Amniotic stem cell (primary cell): ENCODE data around the gene PASD1.
"Not testable (repeated sequence)": the region's sequence is repeated elsewhere in the genome, so short reads cannot be mapped to it uniquely, and the experiment has no call there.

ENCODE experiments used
- DNase-seq: peaks from one replicate; lab custom pipeline; 2025; lab: John Stamatoyannopoulos, UW

PASD1 gene

DNA sequence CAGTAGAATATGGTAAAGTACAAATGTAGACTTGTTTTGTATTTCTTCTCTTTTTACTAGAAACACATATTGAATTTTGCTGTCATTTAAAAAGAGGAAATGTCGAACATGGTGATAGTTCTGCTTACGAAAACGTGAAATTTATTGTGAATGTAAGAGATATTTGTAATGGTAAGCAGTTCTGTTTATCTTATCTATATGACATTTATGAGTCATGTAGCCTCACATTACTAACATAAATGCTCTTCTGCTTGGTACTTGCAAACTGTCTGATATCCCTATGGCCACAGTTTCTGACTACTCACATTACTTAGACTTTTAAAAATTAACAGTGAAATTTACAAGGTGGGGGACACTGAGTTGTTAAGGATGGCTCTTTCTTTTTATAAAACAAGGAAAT, 57.9 kb downstream of the PASD1 start:
- DNase-seq, result no peak

DNA sequence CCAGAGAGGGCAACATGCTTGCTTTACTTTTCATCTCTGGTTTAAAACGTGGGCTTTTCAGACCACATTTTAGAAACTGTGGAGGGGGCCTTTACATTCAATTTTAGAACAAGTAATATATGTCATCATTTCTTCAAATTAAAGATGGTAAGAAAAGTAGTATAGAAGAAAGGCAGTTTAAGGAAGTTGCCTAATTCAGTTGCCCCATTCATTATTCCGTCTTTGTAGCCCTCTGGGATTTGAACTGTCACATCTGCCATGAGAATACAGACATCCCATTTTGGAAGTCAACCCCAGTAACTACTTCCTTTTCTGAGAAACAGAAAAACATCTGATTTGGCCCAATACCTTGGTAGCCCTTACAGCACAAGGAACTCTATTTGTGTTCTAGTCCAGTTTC, 61.2 kb downstream of the PASD1 start:
- no peak for DNase-seq

DNA sequence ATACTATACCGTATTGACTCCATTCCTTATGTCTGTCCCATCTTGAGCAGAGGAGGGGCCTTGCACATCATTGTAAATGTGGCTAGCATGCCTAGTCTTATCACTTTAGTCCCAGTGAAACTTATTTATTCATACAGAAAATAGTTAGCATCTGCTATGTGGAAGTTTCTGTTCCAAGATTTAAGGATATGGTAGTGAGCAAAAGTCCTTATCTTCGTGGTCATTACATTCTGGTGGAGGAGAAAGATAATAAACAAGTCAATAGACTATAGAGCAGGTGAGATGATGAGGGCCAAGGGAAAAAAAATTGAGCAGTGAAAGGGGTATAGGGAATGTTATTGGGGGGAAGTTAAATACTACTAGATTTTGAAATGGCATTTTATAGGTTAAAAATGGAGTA, 68.3 kb downstream of the PASD1 start:
- no peak for DNase-seq

DNA sequence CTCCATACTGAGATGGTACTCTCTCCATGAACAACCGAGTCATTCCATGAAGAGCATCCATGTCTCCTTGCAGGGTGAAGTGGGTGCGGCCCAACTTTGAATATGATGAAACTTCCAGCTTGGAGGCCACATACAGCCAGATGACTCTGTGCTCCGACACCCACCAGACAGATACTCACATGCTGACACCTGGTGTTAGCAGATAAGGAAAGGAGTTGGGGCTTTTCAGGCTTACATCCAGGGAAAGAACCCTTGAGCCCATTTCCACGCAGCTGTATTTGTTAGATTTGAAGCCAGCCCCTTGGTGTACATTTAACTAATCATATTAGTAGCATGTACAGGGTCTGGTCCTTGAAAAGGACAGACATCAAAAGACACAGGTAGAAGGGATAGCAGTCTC, 69.7 kb downstream of the PASD1 start:
- DNase-seq, result no peak

DNA sequence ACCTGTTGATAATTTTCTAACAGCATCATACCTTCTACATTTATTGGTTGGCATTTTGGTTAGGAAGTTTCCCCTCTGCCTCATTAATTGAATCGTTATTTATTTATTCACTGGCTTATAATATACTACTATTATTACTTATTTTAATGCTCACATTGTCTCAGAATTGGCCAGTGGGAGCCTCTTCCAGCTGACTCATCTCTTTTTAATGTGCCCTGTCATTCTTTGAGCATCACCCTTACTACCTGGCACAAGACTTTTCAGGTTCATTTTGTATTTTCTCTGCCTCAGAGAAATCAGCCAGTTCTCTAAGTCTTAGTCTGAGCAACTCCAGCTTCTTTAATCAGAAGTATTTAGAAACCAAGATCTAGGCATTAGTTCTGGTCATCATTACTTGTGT, 71.5 kb downstream of the PASD1 start:
- DNase-seq, result no peak

DNA sequence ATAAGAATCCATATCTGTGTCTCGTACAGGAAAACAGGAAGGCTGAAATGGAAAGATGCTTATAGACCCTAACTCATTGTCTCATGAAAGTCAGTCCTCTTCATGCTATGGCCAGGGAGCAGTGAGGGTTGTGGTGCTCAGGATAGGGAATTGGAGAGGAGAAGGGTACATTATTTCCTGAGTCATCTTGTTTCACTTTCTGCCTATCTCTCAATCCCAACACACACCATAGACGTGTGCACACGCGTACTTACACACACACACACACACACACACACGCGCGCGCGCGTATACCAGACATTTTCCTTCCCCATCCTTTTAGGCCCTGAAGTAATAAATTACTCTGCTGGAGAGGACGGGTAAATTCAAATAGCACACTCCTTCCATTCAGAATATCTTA, 78.1 kb downstream of the PASD1 start:
- DNase-seq, result no peak

DNA sequence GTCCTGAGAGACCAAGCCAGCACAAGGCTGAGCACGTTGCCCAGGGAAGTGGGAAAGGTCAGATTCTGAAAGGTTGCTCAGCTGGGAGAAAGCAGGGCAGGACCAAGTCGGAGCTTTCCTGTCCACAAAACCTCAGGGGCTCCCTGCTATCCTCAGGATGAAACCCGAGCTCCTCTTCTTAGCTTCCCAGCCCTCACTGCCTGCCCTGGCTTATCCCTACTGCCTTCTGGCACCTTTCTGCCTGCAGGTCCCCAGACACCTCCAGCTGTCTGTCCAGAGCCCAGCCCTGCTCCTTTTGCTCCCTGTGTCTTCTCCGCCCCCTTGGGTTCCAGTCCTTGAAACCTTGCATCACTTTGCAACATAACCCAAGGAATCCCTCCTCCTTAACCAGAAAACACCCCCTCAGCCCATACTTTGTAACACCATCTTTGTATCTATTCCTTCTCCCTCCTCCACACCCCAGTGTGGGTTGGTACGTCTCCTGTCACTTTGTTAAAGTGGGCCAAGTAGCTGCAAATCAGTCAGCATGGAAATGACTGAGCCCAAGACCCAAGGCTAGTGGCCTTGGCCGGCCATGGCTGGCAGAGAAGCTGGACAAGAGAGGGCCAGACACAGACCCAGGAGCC, 111.8 kb downstream of the PASD1 start:
- DNase-seq, result no peak

DNA sequence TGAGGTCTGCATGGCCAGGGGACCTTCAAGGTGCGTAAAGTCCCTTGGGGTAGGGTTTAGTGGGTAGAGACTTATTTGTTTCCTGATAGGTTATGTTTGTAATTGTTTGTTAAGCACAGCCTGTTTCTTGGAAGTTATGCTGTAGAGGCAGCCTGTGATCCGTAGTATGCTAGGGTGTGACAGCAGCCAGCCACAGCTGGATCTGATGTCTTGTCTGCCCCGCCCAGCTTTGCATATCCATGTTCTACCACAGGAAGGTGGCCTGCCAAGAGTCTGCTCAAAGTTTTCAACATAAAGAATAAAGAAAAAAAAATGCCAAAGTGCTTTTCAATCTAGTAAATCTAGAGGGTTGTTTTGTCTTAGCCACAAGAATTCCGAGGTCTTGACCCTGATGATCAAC, 112.7 kb downstream of the PASD1 start:
- no peak for DNase-seq

DNA sequence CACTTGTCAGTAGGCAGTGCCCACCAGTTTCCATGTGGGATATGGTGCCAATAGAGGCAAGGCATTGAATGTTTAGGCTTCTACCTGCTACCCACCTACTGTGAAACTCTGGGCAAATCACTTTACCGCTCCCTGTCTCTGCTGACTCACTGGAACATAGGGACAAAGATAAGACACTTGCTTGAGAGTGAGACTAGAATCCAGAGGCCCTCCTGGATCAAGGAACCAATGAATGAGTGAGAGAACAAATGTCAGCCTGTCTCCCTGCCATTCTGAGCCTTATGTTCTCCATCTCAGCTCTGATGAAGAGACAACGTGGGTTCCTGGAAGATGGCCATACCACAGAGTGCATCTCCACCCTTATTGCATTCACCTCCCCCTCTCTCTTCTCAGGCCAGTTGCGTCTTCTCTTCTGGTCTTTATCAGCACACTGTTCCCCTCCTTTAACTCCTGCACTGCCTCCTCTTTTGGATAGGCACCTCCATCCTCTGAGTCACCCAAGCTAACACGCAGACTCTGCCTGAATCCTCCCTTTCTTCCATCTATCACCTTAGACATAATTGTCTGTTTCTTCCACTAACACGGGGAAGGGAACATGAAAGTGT, 116.4 kb downstream of the PASD1 start:
- no peak for DNase-seq

DNA sequence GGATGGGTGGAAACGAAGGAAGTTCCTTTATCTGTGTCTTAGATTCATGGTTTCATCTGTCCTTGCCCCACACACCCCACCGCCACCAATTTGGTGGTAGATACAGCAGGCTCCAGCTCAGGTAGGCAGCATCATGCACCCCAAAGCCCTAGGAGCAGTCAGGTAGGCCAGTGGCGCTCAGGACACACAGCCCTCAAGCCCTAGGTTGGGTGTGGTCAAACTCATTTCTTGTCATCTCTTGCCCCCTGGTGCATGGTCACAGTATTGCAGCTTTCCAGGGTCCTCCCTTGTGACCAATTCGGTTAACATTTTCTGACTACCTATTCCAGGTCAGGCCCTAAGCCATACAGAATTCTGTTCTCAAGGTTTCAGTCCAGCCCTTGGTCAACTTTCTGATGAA, 117.3 kb downstream of the PASD1 start:
- no peak for DNase-seq

DNA sequence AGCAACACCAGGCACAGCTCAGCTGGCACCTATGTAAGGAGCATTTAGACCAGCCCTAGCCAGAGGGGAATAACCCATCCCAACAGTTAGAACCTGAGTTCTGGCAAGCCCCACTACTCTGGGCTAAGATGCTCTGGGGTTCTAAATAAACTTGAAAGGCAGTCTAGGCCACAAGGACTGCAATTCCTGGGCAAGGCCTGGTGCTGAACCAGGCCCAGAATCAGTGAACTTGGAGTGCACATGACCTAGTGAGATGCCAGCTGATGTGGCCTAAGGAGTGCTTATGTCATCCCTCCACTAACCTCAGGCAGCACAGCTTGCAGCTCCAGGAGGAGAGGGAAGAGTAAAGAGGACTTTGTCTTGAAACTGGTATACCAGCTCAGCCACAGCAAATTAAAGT, 124.2 kb downstream of the PASD1 start:
- DNase-seq, result no peak

DNA sequence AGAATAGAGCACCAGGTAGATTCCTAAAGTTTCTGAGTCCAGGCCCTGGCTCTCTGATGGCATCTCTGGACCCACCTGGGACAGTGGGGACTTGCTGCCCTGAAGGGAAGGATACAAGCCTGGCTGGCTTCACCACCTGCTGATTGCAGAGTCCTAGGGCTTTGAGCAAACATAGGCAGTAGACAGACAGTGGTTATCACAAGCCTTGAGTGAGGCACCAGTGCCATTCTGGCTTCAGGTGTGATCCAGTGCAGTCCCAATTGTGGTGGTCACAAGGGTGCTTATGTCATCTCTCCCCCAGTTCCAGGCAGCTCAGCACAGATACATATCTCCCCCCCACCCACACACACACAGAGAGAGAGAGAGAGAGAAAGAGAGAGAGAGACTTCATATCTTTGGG, 125.2 kb downstream of the PASD1 start:
- no peak for DNase-seq

DNA sequence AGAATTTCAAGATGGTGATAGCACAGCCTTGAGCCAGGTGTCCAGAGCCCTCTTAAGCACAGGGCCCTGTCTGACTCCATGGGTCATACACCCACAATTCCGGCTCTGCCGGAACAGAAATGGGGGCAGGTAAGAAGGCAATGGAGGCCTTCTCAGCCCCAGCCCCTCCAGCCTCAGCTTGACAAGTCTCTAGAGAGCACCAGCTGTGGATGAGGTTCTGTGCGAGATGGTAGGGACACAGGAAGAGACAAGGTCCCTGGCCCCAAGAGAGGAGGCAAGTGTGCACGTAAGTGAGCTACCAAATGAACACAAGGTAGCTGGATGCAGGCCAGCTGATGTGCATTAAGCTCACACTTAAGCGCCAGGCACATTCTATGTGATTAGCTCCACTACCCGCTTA, 129.3 kb downstream of the PASD1 start:
- DNase-seq, result no peak

DNA sequence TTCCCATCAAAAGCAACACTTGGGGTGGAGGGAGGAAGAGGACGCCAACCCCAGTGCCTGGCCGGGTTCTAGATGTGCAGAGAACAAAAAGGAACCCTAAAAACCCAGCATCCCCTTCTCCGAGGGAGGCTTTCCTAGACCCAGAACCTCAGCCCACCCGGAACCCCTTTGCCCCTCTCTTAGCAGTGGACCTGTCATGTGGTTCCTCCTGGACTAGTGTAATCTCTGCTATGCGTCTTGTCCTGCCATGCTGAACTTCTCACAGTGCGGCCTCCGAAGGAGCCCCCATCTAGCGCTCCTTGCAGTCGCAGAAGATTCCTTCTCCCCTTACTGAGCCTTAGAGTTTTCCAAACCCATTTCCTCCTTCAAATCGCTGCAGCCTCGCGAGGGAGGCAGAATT, 130.6 kb downstream of the PASD1 start:
- no peak for DNase-seq

DNA sequence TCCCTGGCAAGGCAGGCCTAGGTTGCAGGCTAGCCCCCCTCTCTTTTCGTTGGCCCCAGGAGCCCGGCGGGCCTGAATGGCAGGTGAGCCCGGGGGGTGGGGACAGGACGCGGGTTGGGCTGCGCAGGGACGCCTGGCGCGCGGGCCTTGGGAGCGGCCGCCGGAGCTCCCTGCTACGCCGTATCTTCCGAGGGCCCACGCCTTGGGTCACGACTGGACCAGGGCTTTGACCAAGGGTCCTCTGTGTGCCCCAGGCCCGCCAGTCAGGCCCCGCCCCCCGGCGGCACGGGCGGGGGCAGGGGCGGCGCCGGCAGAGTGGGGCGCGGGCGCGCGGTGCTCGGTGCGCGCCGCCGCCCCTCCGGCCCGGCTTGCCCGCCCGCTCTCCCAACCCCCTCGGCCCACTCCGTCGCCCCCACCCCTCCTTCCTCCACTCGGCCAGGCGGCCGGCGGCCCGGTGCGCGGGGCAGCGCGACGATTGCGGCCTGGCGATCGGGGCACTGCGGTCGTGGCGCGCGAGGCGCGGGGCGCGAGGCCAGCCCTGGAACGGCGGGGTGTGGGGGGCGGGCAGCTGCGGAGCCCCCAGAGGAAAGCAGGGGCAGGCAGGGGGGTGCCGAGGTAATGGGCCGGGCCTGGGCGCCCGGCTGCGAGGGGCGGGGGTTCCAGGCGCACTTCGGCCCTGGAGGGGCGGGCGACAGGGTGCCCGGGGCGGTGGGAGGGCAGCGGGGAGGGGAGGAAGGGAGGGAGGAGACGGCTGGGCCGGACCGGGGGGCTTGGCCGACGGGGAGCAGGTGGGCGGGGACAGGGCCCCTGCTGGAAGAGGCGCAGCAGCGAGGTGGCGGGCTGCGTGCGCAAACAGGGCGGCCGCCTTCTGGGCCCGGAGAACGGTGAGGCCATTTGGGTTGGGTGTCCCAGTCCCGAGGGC, 131.4 kb downstream of the PASD1 start, which contains the start of gene PRRG3:
PRRG3 (plus strand) TSS at position 798 of the 922 bp plus-strand sequence. CDS start 3,357 bp downstream, outside the sequence.
- no peak for DNase-seq

DNA sequence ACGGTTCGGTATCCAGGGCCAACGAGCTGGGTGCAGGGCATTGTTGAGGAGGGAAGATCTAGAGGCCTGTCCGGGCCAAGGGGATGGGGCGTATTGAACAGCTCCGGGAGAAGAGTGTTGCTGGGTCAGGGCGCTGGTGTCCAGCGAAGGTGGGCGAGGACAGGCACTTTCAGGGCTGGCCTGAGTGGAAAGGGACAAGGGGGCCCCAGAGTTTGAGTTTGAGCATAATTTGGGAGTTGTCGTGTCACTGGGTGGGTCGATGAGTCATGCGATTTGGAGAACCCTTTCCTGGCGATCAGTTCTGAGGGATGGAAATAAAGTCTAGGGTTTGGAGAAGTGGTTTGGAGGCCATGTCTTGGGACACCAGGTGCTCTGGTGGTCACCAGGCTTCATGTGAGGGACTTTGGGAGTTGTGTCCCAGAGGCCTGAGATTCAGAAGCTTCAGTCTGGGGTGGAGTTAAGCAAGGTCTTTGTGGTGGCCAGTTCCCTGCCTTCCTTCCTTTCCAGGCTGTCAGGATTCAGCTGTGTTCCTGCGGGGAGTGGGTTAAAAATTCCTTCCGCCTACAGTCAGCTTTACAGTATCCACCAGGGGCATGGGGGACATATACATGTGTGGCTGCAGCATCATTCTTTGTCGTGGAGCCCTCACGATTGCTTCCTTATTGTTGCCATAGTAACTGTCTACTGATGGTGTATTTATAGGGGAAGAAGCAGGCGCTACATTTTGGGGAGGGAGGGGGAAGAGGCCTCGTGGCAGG, 132.3 kb downstream of the PASD1 start:
- DNase-seq, result no peak

DNA sequence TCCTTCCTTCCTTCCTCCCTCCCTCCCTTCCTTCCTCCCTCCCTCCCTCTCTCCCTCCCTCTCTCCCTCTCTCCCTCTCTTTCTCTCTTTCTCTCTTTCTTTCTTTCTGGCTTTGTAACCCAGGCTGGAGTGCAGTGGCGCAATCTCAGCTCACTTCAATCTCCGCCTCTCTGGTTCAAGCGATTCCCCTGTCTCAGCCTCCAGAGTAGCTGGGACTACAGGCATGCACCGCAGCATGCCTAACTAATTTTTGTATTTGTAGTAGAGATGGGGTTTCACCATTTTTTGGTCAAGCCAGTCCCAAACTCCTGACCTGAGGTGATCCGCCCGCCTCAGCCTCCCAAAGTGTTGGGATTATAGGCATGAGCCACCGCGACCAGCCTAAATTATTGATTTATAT, 133.6 kb downstream of the PASD1 start:
- DNase-seq, result not testable (repeated sequence)

DNA sequence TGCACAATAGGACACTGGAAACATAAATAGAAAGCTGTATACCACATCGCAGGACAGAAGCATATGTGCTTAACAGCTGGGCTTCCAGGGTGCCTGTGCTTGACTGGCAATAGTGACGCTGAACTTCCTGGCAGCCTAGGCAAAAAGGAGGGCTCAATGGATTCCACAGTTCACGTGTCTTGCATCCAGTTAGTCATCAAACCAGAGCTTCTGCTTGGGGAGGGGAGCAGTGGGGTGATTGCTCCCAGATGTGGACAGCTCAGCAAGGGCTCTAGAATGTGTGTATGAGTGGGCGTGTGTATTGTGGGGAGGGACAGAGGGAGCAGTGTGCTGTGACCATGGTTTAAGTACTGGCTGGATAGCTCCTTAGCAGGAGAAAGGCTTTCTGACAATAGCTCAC, 134.0 kb downstream of the PASD1 start:
- peak; percentile 39 for DNase-seq

DNA sequence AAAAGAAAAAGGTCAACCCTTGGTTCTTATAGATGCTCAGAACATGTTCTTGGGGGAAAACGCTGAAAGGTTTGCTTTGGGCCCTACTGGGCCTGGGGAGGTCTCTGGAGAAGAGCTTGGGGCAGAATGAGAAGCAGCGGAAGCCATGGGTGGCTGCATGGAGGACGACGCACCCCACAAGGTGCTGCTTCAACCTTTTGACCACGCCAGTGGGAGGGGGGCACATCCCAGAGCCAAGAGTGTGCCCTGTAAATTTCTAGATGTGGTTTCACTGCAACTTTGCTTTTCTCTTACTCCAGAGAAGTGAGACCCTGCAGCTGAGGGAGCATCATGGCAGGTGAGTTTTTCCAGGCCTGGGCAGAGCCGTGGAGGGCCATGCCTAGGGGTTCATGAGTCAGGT, 135.0 kb downstream of the PASD1 start:
- DNase-seq, result no peak

DNA sequence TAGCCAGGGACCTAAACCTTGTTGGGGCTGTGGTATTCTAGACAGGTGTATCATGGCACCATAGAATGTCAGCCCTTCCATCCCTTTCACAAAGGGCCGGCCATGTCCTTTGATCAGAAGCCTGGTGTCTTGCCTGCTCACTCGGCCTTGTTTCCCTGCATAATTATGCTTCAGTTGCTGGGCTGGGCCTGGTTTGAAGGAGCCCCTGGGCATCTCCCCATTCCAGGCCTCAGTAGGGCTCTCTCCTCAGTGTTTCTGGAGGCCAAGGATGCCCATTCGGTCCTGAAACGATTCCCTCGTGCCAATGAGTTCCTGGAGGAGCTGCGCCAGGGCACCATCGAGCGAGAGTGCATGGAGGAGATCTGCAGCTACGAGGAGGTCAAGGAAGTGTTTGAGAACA, 136.3 kb downstream of the PASD1 start:
- no peak for DNase-seq

DNA sequence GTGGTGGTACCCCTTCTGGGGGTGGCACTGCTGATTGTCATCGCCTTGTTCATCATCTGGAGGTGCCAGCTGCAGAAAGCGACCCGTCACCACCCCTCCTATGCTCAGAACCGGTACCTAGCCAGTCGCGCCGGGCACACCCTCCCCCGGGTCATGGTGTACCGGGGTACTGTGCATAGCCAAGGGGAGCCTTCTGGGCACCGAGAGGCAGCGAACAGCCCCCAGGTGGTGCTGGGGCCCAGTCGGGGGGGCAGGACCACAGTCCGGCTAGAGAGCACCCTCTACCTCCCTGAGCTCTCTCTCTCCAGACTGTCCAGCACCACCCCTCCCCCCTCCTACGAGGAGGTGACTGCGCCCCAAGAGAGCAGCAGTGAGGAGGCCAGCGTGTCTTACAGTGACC, 137.1 kb downstream of the PASD1 start:
- no peak for DNase-seq

DNA sequence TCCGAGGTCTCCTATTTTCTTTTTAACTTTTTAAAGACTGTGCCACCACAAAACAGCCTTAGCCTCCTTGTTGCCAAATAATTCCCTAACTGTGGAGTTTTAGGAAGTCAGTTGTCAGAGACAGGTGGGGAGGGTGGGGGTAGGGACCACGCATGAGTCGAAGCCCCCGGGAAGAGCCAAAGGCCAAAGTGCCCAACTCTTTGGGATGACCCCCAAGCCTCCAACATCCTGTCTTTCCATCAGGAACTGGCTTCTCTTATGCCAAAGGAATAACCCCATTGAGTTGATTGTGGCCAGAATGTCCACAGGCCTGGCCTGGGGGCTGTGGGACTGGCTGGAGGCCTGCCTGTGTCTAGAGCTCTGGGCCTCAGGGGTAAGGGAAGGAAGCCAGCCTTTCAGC, 137.6 kb downstream of the PASD1 start:
- no peak for DNase-seq
